ENCODE results near the gene LACTB.

DNA sequence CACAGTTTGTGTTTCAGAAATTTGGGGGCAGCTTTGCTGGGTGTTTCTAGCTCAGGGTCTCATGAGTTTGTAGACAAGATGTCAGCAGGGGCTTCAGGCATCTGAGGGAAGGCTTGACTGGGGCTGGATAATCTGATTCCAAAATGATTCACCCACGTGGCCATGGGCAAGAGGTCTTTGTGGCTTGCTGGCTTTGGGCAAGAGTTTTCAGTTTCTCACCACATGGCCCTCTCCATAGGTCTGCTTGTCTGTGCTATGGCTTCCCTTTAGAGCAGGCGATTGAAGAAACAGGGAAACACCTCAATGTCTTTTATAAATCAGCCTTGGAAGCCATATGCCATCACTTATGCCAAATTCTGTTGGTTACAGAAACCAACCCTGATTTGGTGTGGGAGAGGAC lies 23.8 kb downstream of the LACTB start:
- TF ChIP-seq, protein P1, sequence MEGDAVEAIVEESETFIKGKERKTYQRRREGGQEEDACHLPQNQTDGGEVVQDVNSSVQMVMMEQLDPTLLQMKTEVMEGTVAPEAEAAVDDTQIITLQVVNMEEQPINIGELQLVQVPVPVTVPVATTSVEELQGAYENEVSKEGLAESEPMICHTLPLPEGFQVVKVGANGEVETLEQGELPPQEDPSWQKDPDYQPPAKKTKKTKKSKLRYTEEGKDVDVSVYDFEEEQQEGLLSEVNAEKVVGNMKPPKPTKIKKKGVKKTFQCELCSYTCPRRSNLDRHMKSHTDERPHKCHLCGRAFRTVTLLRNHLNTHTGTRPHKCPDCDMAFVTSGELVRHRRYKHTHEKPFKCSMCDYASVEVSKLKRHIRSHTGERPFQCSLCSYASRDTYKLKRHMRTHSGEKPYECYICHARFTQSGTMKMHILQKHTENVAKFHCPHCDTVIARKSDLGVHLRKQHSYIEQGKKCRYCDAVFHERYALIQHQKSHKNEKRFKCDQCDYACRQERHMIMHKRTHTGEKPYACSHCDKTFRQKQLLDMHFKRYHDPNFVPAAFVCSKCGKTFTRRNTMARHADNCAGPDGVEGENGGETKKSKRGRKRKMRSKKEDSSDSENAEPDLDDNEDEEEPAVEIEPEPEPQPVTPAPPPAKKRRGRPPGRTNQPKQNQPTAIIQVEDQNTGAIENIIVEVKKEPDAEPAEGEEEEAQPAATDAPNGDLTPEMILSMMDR (IDR thresholded peaks at IDR 0.05; ENCODE audit: low read depth, low read length, missing input control), result no peak
- TF ChIP-seq GABPA (IDR thresholded peaks at IDR 0.05 in 1 of 2, conservative IDR thresholded peaks at IDR 0.05 in 1 of 2) (no peak), TAF1 (conservative IDR thresholded peaks at IDR 0.05) (no peak), FOXA1 (IDR thresholded peaks at IDR 0.05) (no peak), RXRA (IDR thresholded peaks at IDR 0.05) (no peak), NR2F2 (IDR thresholded peaks at IDR 0.05) (no peak)
- TF ChIP-seq, protein P2, sequence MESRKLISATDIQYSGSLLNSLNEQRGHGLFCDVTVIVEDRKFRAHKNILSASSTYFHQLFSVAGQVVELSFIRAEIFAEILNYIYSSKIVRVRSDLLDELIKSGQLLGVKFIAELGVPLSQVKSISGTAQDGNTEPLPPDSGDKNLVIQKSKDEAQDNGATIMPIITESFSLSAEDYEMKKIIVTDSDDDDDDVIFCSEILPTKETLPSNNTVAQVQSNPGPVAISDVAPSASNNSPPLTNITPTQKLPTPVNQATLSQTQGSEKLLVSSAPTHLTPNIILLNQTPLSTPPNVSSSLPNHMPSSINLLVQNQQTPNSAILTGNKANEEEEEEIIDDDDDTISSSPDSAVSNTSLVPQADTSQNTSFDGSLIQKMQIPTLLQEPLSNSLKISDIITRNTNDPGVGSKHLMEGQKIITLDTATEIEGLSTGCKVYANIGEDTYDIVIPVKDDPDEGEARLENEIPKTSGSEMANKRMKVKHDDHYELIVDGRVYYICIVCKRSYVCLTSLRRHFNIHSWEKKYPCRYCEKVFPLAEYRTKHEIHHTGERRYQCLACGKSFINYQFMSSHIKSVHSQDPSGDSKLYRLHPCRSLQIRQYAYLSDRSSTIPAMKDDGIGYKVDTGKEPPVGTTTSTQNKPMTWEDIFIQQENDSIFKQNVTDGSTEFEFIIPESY (IDR thresholded peaks at IDR 0.05), result no peak
- TF ChIP-seq, protein P3, sequence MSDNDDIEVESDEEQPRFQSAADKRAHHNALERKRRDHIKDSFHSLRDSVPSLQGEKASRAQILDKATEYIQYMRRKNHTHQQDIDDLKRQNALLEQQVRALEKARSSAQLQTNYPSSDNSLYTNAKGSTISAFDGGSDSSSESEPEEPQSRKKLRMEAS (IDR thresholded peaks at IDR 0.05), result no peak
- TF ChIP-seq, protein P4, sequence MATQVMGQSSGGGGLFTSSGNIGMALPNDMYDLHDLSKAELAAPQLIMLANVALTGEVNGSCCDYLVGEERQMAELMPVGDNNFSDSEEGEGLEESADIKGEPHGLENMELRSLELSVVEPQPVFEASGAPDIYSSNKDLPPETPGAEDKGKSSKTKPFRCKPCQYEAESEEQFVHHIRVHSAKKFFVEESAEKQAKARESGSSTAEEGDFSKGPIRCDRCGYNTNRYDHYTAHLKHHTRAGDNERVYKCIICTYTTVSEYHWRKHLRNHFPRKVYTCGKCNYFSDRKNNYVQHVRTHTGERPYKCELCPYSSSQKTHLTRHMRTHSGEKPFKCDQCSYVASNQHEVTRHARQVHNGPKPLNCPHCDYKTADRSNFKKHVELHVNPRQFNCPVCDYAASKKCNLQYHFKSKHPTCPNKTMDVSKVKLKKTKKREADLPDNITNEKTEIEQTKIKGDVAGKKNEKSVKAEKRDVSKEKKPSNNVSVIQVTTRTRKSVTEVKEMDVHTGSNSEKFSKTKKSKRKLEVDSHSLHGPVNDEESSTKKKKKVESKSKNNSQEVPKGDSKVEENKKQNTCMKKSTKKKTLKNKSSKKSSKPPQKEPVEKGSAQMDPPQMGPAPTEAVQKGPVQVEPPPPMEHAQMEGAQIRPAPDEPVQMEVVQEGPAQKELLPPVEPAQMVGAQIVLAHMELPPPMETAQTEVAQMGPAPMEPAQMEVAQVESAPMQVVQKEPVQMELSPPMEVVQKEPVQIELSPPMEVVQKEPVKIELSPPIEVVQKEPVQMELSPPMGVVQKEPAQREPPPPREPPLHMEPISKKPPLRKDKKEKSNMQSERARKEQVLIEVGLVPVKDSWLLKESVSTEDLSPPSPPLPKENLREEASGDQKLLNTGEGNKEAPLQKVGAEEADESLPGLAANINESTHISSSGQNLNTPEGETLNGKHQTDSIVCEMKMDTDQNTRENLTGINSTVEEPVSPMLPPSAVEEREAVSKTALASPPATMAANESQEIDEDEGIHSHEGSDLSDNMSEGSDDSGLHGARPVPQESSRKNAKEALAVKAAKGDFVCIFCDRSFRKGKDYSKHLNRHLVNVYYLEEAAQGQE (IDR thresholded peaks at IDR 0.05), result no peak
